GM23338 (cell line): Measurements from ENCODE around the gene GNPTAB. TPM values are rescaled to one million over a fixed set of nuclear protein-coding genes. Genes with fewer than 3 reads are reported as not detected.

Source experiments
- ATAC-seq: fragments of 200-7000 bp; cut with Tn5 transposase; 3 replicates; pipeline ENCODE4 v1.9.1; 2020
- DNase-seq: peaks from one replicate; pipeline ENCODE4 v3.0.0-alpha.2; 2015; ENCODE audit warnings: low spot score
- H2AFZ ChIP-seq: fragments of 200-600 bp; sonication (generic); 2 replicates; pipeline ENCODE4 v1.8.0; 2016; ENCODE audit warnings: antibody characterized with exemption, mild to moderate bottlenecking, moderate library complexity
- H3F3A ChIP-seq: fragments of 200-600 bp; sonication (generic); replicated peaks from 2 replicates; pipeline ENCODE4 v1.8.0; 2017; ENCODE audit warnings: antibody characterized with exemption, mixed run types, low read depth
- H3K27ac ChIP-seq: fragments of 200-600 bp; sonication (generic); 2 replicates; pipeline ENCODE4 v1.6.1; 2016; ENCODE audit warnings: low read depth
- H3K27me3 ChIP-seq: fragments of 200-600 bp; sonication (generic); 2 replicates; pipeline ENCODE4 v1.8.0; 2016; ENCODE audit warnings: mild to moderate bottlenecking, mixed run types, moderate library complexity; ENCODE audit not compliant: insufficient read depth
- H3K36me3 ChIP-seq: fragments of 200-600 bp; sonication (generic); 2 replicates; pipeline ENCODE4 v1.8.0; 2016; ENCODE audit warnings: mild to moderate bottlenecking; ENCODE audit not compliant: insufficient read depth
- H3K4me1 ChIP-seq: fragments of 200-600 bp; sonication (generic); 2 replicates; pipeline ENCODE4 v1.8.0; 2016; ENCODE audit warnings: mild to moderate bottlenecking, moderate library complexity; ENCODE audit not compliant: insufficient read depth
- H3K4me2 ChIP-seq: fragments of 200-600 bp; sonication (generic); 2 replicates; pipeline ENCODE4 v1.7.1; 2017; ENCODE audit warnings: mixed run types
- H3K4me3 ChIP-seq: fragments of 200-600 bp; sonication (generic); 2 replicates; pipeline ENCODE4 v1.6.1; 2016; ENCODE audit warnings: mixed run types
- H3K79me2 ChIP-seq: fragments of 200-600 bp; sonication (generic); replicated peaks from 2 replicates; pipeline ENCODE4 v1.8.0; 2017; ENCODE audit warnings: mild to moderate bottlenecking; ENCODE audit not compliant: insufficient read depth
- H3K9me2 ChIP-seq: fragments of 200-600 bp; sonication (generic); 2 replicates; pipeline ENCODE4 v1.8.0; 2017; ENCODE audit not compliant: insufficient read depth
- H4K20me1 ChIP-seq: fragments of 200-600 bp; sonication (generic); replicated peaks from 2 replicates; pipeline ENCODE4 v1.8.0; 2017; ENCODE audit warnings: mild to moderate bottlenecking; ENCODE audit not compliant: insufficient read depth
- H3K27ac Mint-ChIP-seq: 2 replicates; pipeline ENCODE4 v1.8.0; 2020; ENCODE audit warnings: inconsistent platforms, mild to moderate bottlenecking, moderate library complexity, mixed read lengths
- H3K27me3 Mint-ChIP-seq: 3 replicates; pipeline ENCODE4 v1.8.0; 2022; ENCODE audit warnings: low read depth, mild to moderate bottlenecking, moderate library complexity, mixed read lengths, inconsistent platforms; ENCODE audit not compliant: insufficient read depth, poor library complexity
- H3K36me3 Mint-ChIP-seq: 3 replicates; pipeline ENCODE4 v1.8.0; 2021; ENCODE audit warnings: low read depth, mild to moderate bottlenecking, inconsistent platforms, moderate library complexity, mixed read lengths
- H3K4me1 Mint-ChIP-seq: 3 replicates; pipeline ENCODE4 v1.8.0; 2020; ENCODE audit warnings: mild to moderate bottlenecking, inconsistent platforms, mixed read lengths
- H3K4me3 Mint-ChIP-seq: 3 replicates; pipeline ENCODE4 v1.8.0; 2021; ENCODE audit warnings: moderate library complexity, mild to moderate bottlenecking, inconsistent platforms, mixed read lengths
- H3K9me3 Mint-ChIP-seq: 3 replicates; pipeline ENCODE4 v1.8.0; 2020; ENCODE audit warnings: moderate library complexity, mild to moderate bottlenecking, inconsistent platforms, mixed read lengths
- CREB1 ChIP-seq: fragments of 250-450 bp; sonication (Bioruptor Pico); IDR thresholded peaks from 2 replicates; pipeline ENCODE4 v1.5.0; 2020; ENCODE audit warnings: low read depth, mild to moderate bottlenecking, moderate library complexity
- EZH2 ChIP-seq: fragments of 200-600 bp; sonication (generic); IDR thresholded peaks from one replicate; pipeline ENCODE4 v1.8.0; 2017; ENCODE audit warnings: antibody characterized with exemption, mild to moderate bottlenecking, low read depth; ENCODE audit not compliant: unreplicated experiment
- EZH2phosphoT487 ChIP-seq: fragments of 200-600 bp; sonication (generic); IDR thresholded peaks from one replicate; pipeline ENCODE4 v1.8.1; 2018; ENCODE audit warnings: antibody characterized with exemption; ENCODE audit not compliant: unreplicated experiment
- JUNB ChIP-seq: IDR thresholded peaks from one replicate; pipeline ENCODE4 v1.6.1; 2016; ENCODE audit warnings: antibody characterized with exemption; ENCODE audit not compliant: unreplicated experiment
- NANOG ChIP-seq: IDR thresholded peaks from 2 replicates; pipeline ENCODE4 v1.6.1; 2016; ENCODE audit warnings: antibody characterized with exemption, borderline replicate concordance
- POLR2AphosphoS5 ChIP-seq: IDR thresholded peaks from 2 replicates; pipeline ENCODE4 v1.6.1; 2016; ENCODE audit warnings: antibody characterized with exemption, low read depth
- STAT1 ChIP-seq: IDR thresholded peaks from one replicate; pipeline ENCODE4 v1.6.1; 2016; ENCODE audit warnings: antibody characterized with exemption; ENCODE audit not compliant: unreplicated experiment
- ZNF114 ChIP-seq: fragments of 250-450 bp; sonication (Bioruptor Pico); IDR thresholded peaks from 2 replicates; pipeline ENCODE4 v1.5.0; 2020; ENCODE audit warnings: mild to moderate bottlenecking, moderate library complexity
- ZNF331 ChIP-seq: fragments of 250-450 bp; sonication (Bioruptor Pico); IDR thresholded peaks from 2 replicates; pipeline ENCODE4 v1.5.0; 2020; ENCODE audit warnings: low read depth, mild to moderate bottlenecking, moderate library complexity
- polyA plus RNA-seq: library from polyadenylated mRNA; unstranded; fragments of >200 nt; fragmentation: Nextera tagmentation; extraction: Ambion mirVana; gene quantifications from 2 replicates; pipeline ENCODE4 v1.2.1, GENCODE V29; 2016
- total RNA-seq: library from RNA; depleted of rRNA; stranded (reverse); fragments of >200 nt; shearing (Covaris generic); gene quantifications from 2 replicates; pipeline ENCODE4 v1.2.3, GENCODE V29; 2014
- TF ChIP-seq, protein P1 (sequence below), 2 experiments: fragments of 200-600 bp in 1 of 2; sonication (generic) in 1 of 2; conservative IDR thresholded peaks; 2 replicates each; pipeline versions ENCODE4 v1.5.1 to v1.6.1; 2016 to 2017; ENCODE audit warnings: antibody characterized with exemption in 2 of 2, low read depth in 2 of 2, mild to moderate bottlenecking in 2 of 2, moderate library complexity in 1 of 2
- TF ChIP-seq, protein P2 (sequence below): IDR thresholded peaks from 2 replicates; pipeline ENCODE4 v1.6.1; 2016; ENCODE audit warnings: antibody characterized with exemption
- TF ChIP-seq, protein P3 (sequence below): IDR thresholded peaks from one replicate; pipeline ENCODE4 v1.6.1; 2018; ENCODE audit warnings: antibody characterized with exemption; ENCODE audit not compliant: unreplicated experiment

Gene GNPTAB
- total and polyA plus RNA-seq, 2 experiments from 2014 or later = 23.6 to 58.3 TPM

GRCh38 chr12:101792046-101792931 is 38.5 kb downstream of the GNPTAB start:
- Histone ChIP-seq H3K4me1 (no peaks in the 10 kb centered on the region), H3K9me2 (no peaks in the 10 kb centered on the region), H3F3A (no peaks in the 10 kb centered on the region), H3K4me3 (no peak overlapping the region), H2AFZ (no peak overlapping the region), H3K27ac (0 out of 2 replicates have a peak overlapping the region, but pooled peaks have one; percentile 26), H3K27me3 (no peaks in the 10 kb centered on the region), H3K79me2 (peaks cover under 1% of the 10 kb centered on the region), H3K4me2 (no peak overlapping the region), H4K20me1 (peaks cover 8% of the 10 kb centered on the region), H3K36me3 (peaks cover 4% of the 10 kb centered on the region; the same call in 1 of the 2 replicates)
- no peaks in the 10 kb centered on the region for H3K27me3 Mint-ChIP-seq
- DNase-seq (peak; percentile 17), ATAC-seq (no peak)
- no peak overlapping the region for H3K4me3 Mint-ChIP-seq
- no peaks in the 10 kb centered on the region for H3K9me3 Mint-ChIP-seq
- no peak overlapping the region for H3K27ac Mint-ChIP-seq
- H3K36me3 Mint-ChIP-seq = no peaks in the 10 kb centered on the region; the same call in 1 of the 3 replicates
- TF ChIP-seq POLR2AphosphoS5 = no peak
- TF ChIP-seq, protein P1, sequence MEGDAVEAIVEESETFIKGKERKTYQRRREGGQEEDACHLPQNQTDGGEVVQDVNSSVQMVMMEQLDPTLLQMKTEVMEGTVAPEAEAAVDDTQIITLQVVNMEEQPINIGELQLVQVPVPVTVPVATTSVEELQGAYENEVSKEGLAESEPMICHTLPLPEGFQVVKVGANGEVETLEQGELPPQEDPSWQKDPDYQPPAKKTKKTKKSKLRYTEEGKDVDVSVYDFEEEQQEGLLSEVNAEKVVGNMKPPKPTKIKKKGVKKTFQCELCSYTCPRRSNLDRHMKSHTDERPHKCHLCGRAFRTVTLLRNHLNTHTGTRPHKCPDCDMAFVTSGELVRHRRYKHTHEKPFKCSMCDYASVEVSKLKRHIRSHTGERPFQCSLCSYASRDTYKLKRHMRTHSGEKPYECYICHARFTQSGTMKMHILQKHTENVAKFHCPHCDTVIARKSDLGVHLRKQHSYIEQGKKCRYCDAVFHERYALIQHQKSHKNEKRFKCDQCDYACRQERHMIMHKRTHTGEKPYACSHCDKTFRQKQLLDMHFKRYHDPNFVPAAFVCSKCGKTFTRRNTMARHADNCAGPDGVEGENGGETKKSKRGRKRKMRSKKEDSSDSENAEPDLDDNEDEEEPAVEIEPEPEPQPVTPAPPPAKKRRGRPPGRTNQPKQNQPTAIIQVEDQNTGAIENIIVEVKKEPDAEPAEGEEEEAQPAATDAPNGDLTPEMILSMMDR (conservative IDR thresholded peaks at IDR 0.05; ENCODE audit: low read depth in 2 of 2) = peak; percentile 23 to 40; a peak in 3 of 4 replicates
- H3K4me1 Mint-ChIP-seq = no peaks in the 10 kb centered on the region

GRCh38 chr12:101789171-101789570 is 41.6 kb downstream of the GNPTAB start:
- H3K79me2 ChIP-seq = no peaks in the 10 kb centered on the region
- no peak overlapping the region for H3K27ac ChIP-seq
- H3K9me2 ChIP-seq = no peaks in the 10 kb centered on the region
- H3K27me3 Mint-ChIP-seq = no peaks in the 10 kb centered on the region
- H3K4me1 Mint-ChIP-seq = no peaks in the 10 kb centered on the region
- no peak overlapping the region for H3K4me3 ChIP-seq
- no peak for DNase-seq
- no peaks in the 10 kb centered on the region for H3F3A ChIP-seq
- no peak overlapping the region for H3K27ac Mint-ChIP-seq
- no peak overlapping the region for H3K4me2 ChIP-seq
- no peaks in the 10 kb centered on the region for H4K20me1 ChIP-seq
- peaks cover 4% of the 10 kb centered on the region; the same call in 1 of the 2 replicates for H3K36me3 ChIP-seq
- no peaks in the 10 kb centered on the region for H3K9me3 Mint-ChIP-seq
- no peaks in the 10 kb centered on the region for H3K27me3 ChIP-seq
- no peak overlapping the region for H3K4me3 Mint-ChIP-seq
- H3K4me1 ChIP-seq = no peaks in the 10 kb centered on the region
- no peak overlapping the region for H2AFZ ChIP-seq
- ATAC-seq = no peak
- H3K36me3 Mint-ChIP-seq = no peaks in the 10 kb centered on the region; the same call in 1 of the 3 replicates
- TF ChIP-seq ZNF114 (CRISPR knock-in tag) (no peak), EZH2phosphoT487 (no peak), ZNF331 (no peak), POLR2AphosphoS5 (no peak), STAT1 (no peak), EZH2 (no peak), JUNB (no peak), CREB1 (CRISPR knock-in tag) (no peak), NANOG (no peak)
- TF ChIP-seq, protein P1 (conservative IDR thresholded peaks at IDR 0.05; ENCODE audit: low read depth in 2 of 2) = no peak
- TF ChIP-seq, protein P2, sequence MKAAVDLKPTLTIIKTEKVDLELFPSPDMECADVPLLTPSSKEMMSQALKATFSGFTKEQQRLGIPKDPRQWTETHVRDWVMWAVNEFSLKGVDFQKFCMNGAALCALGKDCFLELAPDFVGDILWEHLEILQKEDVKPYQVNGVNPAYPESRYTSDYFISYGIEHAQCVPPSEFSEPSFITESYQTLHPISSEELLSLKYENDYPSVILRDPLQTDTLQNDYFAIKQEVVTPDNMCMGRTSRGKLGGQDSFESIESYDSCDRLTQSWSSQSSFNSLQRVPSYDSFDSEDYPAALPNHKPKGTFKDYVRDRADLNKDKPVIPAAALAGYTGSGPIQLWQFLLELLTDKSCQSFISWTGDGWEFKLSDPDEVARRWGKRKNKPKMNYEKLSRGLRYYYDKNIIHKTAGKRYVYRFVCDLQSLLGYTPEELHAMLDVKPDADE = no peak
- TF ChIP-seq, protein P3, sequence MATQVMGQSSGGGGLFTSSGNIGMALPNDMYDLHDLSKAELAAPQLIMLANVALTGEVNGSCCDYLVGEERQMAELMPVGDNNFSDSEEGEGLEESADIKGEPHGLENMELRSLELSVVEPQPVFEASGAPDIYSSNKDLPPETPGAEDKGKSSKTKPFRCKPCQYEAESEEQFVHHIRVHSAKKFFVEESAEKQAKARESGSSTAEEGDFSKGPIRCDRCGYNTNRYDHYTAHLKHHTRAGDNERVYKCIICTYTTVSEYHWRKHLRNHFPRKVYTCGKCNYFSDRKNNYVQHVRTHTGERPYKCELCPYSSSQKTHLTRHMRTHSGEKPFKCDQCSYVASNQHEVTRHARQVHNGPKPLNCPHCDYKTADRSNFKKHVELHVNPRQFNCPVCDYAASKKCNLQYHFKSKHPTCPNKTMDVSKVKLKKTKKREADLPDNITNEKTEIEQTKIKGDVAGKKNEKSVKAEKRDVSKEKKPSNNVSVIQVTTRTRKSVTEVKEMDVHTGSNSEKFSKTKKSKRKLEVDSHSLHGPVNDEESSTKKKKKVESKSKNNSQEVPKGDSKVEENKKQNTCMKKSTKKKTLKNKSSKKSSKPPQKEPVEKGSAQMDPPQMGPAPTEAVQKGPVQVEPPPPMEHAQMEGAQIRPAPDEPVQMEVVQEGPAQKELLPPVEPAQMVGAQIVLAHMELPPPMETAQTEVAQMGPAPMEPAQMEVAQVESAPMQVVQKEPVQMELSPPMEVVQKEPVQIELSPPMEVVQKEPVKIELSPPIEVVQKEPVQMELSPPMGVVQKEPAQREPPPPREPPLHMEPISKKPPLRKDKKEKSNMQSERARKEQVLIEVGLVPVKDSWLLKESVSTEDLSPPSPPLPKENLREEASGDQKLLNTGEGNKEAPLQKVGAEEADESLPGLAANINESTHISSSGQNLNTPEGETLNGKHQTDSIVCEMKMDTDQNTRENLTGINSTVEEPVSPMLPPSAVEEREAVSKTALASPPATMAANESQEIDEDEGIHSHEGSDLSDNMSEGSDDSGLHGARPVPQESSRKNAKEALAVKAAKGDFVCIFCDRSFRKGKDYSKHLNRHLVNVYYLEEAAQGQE = no peak
